ENCODE data around the gene GLS. TPM values are rescaled to one million over a fixed set of nuclear protein-coding genes. Genes with fewer than 3 reads are reported as not detected.

GLS gene
- polyA plus RNA-seq, 3 donors from 2014 or later: 20.5 to 37.8 (median 29.7) TPM

- DNase-seq: no peak
- H3K9me3 Mint-ChIP-seq: no peaks in the 10 kb centered on the region
- peaks cover 0 to 3% (median 0%) of the 10 kb centered on the region in 3 donors for H3K27me3 Mint-ChIP-seq (ENCODE audit: low read depth in 3 of 3)
- H3K36me3 Mint-ChIP-seq: peaks cover 0 to 26% (median 14%) of the 10 kb centered on the region in 3 donors
- no peak overlapping the region for H3K4me3 Mint-ChIP-seq
- peak overlapping the region in 3 of 6 donors; percentile 7 to 63 (median 53) for H3K27ac Mint-ChIP-seq
- peaks cover 0 to 6% of the 10 kb centered on the region in 2 donors for H3K4me1 Mint-ChIP-seq
Observed at GRCh38 chr2:190904640-190905261, 24.1 kb downstream of the GLS start.

- H3K4me3 Mint-ChIP-seq: no peak overlapping the region
- peaks cover 0 to 3% (median 0%) of the 10 kb centered on the region in 3 donors for H3K27me3 Mint-ChIP-seq (ENCODE audit: low read depth in 3 of 3)
- no peak for DNase-seq
- H3K36me3 Mint-ChIP-seq: peaks cover 3 to 15% (median 14%) of the 10 kb centered on the region in 3 donors
- no peak overlapping the region for H3K27ac Mint-ChIP-seq
- no peaks in the 10 kb centered on the region for H3K9me3 Mint-ChIP-seq
- H3K4me1 Mint-ChIP-seq: peaks cover 14 to 34% of the 10 kb centered on the region in 2 donors
Observed at GRCh38 chr2:190908532-190908931, 27.9 kb downstream of the GLS start.

- Mint-ChIP-seq H3K9me3 (no peaks in the 10 kb centered on the region), H3K36me3 (peaks cover 5 to 9% (median 6%) of the 10 kb centered on the region in 3 donors), H3K4me1 (peaks cover 16 to 36% of the 10 kb centered on the region in 2 donors), H3K27me3 (ENCODE audit: low read depth in 3 of 3) (peaks cover 0 to 3% (median 0%) of the 10 kb centered on the region in 3 donors), H3K27ac (no peak overlapping the region), H3K4me3 (no peak overlapping the region)
- DNase-seq: no peak
Observed at GRCh38 chr2:190909680-190910079, 29.1 kb downstream of the GLS start.

GRCh38 chr2:190910341-190911136, 29.9 kb downstream of the GLS start:
- Mint-ChIP-seq H3K36me3 (peaks cover 5 to 8% (median 7%) of the 10 kb centered on the region in 3 donors), H3K9me3 (no peaks in the 10 kb centered on the region), H3K4me3 (no peak overlapping the region), H3K4me1 (peaks cover 16 to 36% of the 10 kb centered on the region in 2 donors), H3K27ac (peak overlapping the region in 2 of 6 donors; percentile 20 to 53), H3K27me3 (ENCODE audit: low read depth in 3 of 3) (peaks cover 0 to 3% (median 0%) of the 10 kb centered on the region in 3 donors)
- DNase-seq: no peak

GRCh38 chr2:190911813-190912212, 31.2 kb downstream of the GLS start:
- H3K9me3 Mint-ChIP-seq: no peaks in the 10 kb centered on the region
- DNase-seq: peak; percentile 14 to 30 (median 21)
- H3K4me3 Mint-ChIP-seq: peak overlapping the region in 3 of 5 donors; percentile 1 to 23 (median 19)
- peaks cover 16 to 43% of the 10 kb centered on the region in 2 donors for H3K4me1 Mint-ChIP-seq
- H3K27ac Mint-ChIP-seq: peak overlapping the region; percentile 7 to 85 (median 34)
- H3K27me3 Mint-ChIP-seq (ENCODE audit: low read depth in 3 of 3): peaks cover 0 to 3% (median 0%) of the 10 kb centered on the region in 3 donors
- H3K36me3 Mint-ChIP-seq: peaks cover 5 to 12% (median 11%) of the 10 kb centered on the region in 3 donors

GRCh38 chr2:190912726-190913125, 32.1 kb downstream of the GLS start:
- H3K27ac Mint-ChIP-seq: peak overlapping the region in 2 of 6 donors; percentile 34 to 56

GRCh38 chr2:190913725-190914124, 33.1 kb downstream of the GLS start:
- H3K36me3 Mint-ChIP-seq: peaks cover 8 to 23% (median 17%) of the 10 kb centered on the region in 3 donors
- no peaks in the 10 kb centered on the region for H3K27me3 Mint-ChIP-seq (ENCODE audit: low read depth in 3 of 3)
- peaks cover 16 to 62% of the 10 kb centered on the region in 2 donors for H3K4me1 Mint-ChIP-seq
- no peak for DNase-seq
- no peak overlapping the region for H3K4me3 Mint-ChIP-seq
- H3K9me3 Mint-ChIP-seq: no peaks in the 10 kb centered on the region
- H3K27ac Mint-ChIP-seq: peak overlapping the region in 3 of 6 donors; percentile 2 to 34 (median 6)

More at GRCh38 chr2:190912726-190913125, 32.1 kb downstream of the GLS start:
- H3K9me3 Mint-ChIP-seq: no peaks in the 10 kb centered on the region
- H3K4me3 Mint-ChIP-seq: no peak overlapping the region
- peaks cover 8 to 21% (median 18%) of the 10 kb centered on the region in 3 donors for H3K36me3 Mint-ChIP-seq
- H3K27me3 Mint-ChIP-seq (ENCODE audit: low read depth in 3 of 3): peaks cover 0 to 1% (median 0%) of the 10 kb centered on the region in 3 donors
- H3K4me1 Mint-ChIP-seq: peaks cover 16 to 52% of the 10 kb centered on the region in 2 donors
- no peak for DNase-seq

GRCh38 chr2:190916829-190917228, 36.2 kb downstream of the GLS start:
- Mint-ChIP-seq H3K4me3 (no peak overlapping the region), H3K4me1 (peaks cover 8 to 48% of the 10 kb centered on the region in 2 donors), H3K27me3 (ENCODE audit: low read depth in 3 of 3) (no peaks in the 10 kb centered on the region), H3K36me3 (peaks cover 8 to 28% (median 15%) of the 10 kb centered on the region in 3 donors), H3K9me3 (no peaks in the 10 kb centered on the region), H3K27ac (peak overlapping the region in 2 of 6 donors; percentile 13 to 66)
- no peak for DNase-seq

- H3K4me1 Mint-ChIP-seq: peaks cover 8 to 42% of the 10 kb centered on the region in 2 donors
- no peak for DNase-seq
- H3K36me3 Mint-ChIP-seq: peaks cover 13 to 45% (median 27%) of the 10 kb centered on the region in 3 donors
- H3K4me3 Mint-ChIP-seq: no peak overlapping the region
- H3K27ac Mint-ChIP-seq: no peak overlapping the region
- H3K27me3 Mint-ChIP-seq (ENCODE audit: low read depth in 3 of 3): no peaks in the 10 kb centered on the region
- no peaks in the 10 kb centered on the region for H3K9me3 Mint-ChIP-seq
Observed at GRCh38 chr2:190920085-190920484, 39.5 kb downstream of the GLS start.

- Mint-ChIP-seq H3K4me3 (no peak overlapping the region), H3K4me1 (peaks cover 8 to 35% of the 10 kb centered on the region in 2 donors), H3K27ac (peak overlapping the region in 4 of 6 donors; percentile 13 to 76 (median 18)), H3K9me3 (no peaks in the 10 kb centered on the region), H3K27me3 (ENCODE audit: low read depth in 3 of 3) (no peaks in the 10 kb centered on the region), H3K36me3 (peaks cover 13 to 38% (median 26%) of the 10 kb centered on the region in 3 donors)
- DNase-seq: no peak
Observed at GRCh38 chr2:190922376-190922775, 41.8 kb downstream of the GLS start.

- no peaks in the 10 kb centered on the region for H3K9me3 Mint-ChIP-seq
- DNase-seq: no peak
- peaks cover 18 to 44% (median 26%) of the 10 kb centered on the region in 3 donors for H3K36me3 Mint-ChIP-seq
- H3K4me3 Mint-ChIP-seq: no peak overlapping the region
- no peaks in the 10 kb centered on the region for H3K27me3 Mint-ChIP-seq (ENCODE audit: low read depth in 3 of 3)
- peak overlapping the region in 3 of 6 donors; percentile 40 to 66 (median 57) for H3K27ac Mint-ChIP-seq
- peaks cover 8 to 18% of the 10 kb centered on the region in 2 donors for H3K4me1 Mint-ChIP-seq
Observed at GRCh38 chr2:190927301-190927700, 46.7 kb downstream of the GLS start.

GRCh38 chr2:190929919-190930318, 49.3 kb downstream of the GLS start:
- Mint-ChIP-seq H3K9me3 (no peaks in the 10 kb centered on the region), H3K27ac (peak overlapping the region in 3 of 6 donors; percentile 30 to 58 (median 44)), H3K36me3 (peaks cover 13 to 37% (median 22%) of the 10 kb centered on the region in 3 donors), H3K4me3 (no peak overlapping the region), H3K4me1 (peaks cover 2 to 11% of the 10 kb centered on the region in 2 donors), H3K27me3 (ENCODE audit: low read depth in 3 of 3) (no peaks in the 10 kb centered on the region)
- no peak for DNase-seq

- H3K9me3 Mint-ChIP-seq: no peaks in the 10 kb centered on the region
Observed at GRCh38 chr2:190930411-190930810, 49.8 kb downstream of the GLS start.

More at GRCh38 chr2:190930411-190930810, 49.8 kb downstream of the GLS start:
- peaks cover 2 to 11% of the 10 kb centered on the region in 2 donors for H3K4me1 Mint-ChIP-seq
- peaks cover 13 to 34% (median 19%) of the 10 kb centered on the region in 3 donors for H3K36me3 Mint-ChIP-seq
- H3K4me3 Mint-ChIP-seq: no peak overlapping the region
- no peaks in the 10 kb centered on the region for H3K27me3 Mint-ChIP-seq (ENCODE audit: low read depth in 3 of 3)
- H3K27ac Mint-ChIP-seq: peak overlapping the region in 1 of 6 donors; percentile 44
- no peak for DNase-seq

All from immature natural killer cell (primary cell).